Left ventricle myocardium inferior (tissue), 1 donor: ENCODE measurements around the gene MPND. TPM values are rescaled to one million over a fixed set of nuclear protein-coding genes. Genes with fewer than 3 reads are reported as not detected.

Source experiments
- DNase-seq: peaks from one replicate; pipeline ENCODE4 v3.0.0-alpha.2; 2020
- H3K27ac ChIP-seq: fragments of 200-600 bp; replicated peaks from 2 replicates; pipeline ENCODE4 v1.8.0; 2021
- H3K27me3 ChIP-seq: fragments of 200-600 bp; 2 replicates; pipeline ENCODE4 v1.8.0; 2021; ENCODE audit warnings: low read depth
- H3K36me3 ChIP-seq: fragments of 200-600 bp; 2 replicates; pipeline ENCODE4 v1.8.0; 2021
- H3K4me1 ChIP-seq: fragments of 200-600 bp; 2 replicates; pipeline ENCODE4 v1.8.0; 2021
- H3K4me3 ChIP-seq: fragments of 200-600 bp; 2 replicates; pipeline ENCODE4 v1.8.0; 2021; ENCODE audit warnings: mild to moderate bottlenecking, moderate library complexity
- H3K9me3 ChIP-seq: fragments of 200-600 bp; replicated peaks from 2 replicates; pipeline ENCODE4 v1.8.0; 2021
- intact Hi-C: fragments of 100-400 bp; cut with micrococcal nuclease; formaldehyde crosslinking; loops from one replicate; pipeline ENCODE4 v1.11.0; 2022
- total RNA-seq: library from RNA; stranded (reverse); fragmentation: NEBNext Ultra II Directional; extraction: Animal tissue kit (Norgen Biotek cat#: 25700); gene quantifications from one replicate; pipeline ENCODE4 v1.2.1, GENCODE V29; 2021
- TF ChIP-seq, protein P1 (sequence below): fragments of 200-600 bp; IDR thresholded peaks from 2 replicates; pipeline ENCODE4 v1.8.0; 2021; ENCODE audit warnings: antibody characterized with exemption, mild to moderate bottlenecking, borderline replicate concordance
- donor health status: DM: no; HTN: yes; CAD: no; lungs with severe emphysema.

Gene MPND
- total RNA-seq, 1 donor from 2014 or later: 19.2 TPM

DNA sequence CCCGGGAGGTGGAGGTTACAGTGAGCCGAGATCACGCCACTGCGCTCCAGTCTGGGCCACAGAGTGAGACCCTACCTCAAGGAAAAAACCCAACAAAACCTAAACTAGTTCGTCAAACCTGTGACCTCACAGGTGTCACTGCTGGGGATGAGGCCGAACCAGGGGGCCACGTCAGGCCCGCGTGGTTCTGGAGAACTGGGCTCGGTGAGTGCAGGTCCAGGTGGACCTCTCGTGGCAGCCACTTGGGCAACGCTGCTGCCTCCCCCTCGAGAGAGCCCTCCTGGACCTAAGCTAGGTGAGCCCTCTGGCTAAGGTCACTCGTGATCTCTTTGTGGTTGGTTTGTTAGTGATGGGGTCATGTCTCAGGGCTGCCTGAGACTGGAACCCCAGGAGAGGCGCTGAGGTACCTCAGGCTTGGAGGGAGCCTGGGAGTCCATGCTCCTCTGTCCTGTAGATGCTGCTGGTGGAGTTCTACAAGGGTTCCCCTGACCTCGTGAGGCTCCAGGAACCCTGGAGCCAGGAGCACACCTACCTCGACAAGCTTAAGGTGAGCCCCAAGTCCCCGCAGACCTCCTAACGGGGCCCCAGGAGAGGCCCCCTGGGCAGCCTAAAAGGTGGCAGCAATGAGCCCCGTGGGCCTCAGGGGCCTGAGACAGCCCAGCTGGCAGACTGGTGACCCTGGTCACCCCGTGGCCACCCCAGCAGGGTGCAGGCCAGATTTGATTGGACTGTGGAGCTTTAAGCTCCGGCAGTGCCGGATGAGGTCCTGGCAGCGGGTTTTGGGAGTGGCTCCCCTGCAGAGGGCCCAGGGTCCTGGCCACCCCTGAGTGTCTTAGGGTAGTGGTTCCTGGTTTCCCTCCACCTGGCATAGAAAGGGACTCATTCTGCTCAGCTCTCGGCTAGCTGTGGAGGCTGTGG lies 15.6 kb downstream of the MPND start:
- no peak for DNase-seq
- intact Hi-C loops: no loop called here
- Histone ChIP-seq H3K4me1 (no peaks in the 10 kb centered on the region), H3K27me3 (no peaks in the 10 kb centered on the region), H3K4me3 (no peak overlapping the region), H3K27ac (no peak overlapping the region), H3K36me3 (peaks cover 53% of the 10 kb centered on the region), H3K9me3 (no peaks in the 10 kb centered on the region)
- TF ChIP-seq, protein P1, sequence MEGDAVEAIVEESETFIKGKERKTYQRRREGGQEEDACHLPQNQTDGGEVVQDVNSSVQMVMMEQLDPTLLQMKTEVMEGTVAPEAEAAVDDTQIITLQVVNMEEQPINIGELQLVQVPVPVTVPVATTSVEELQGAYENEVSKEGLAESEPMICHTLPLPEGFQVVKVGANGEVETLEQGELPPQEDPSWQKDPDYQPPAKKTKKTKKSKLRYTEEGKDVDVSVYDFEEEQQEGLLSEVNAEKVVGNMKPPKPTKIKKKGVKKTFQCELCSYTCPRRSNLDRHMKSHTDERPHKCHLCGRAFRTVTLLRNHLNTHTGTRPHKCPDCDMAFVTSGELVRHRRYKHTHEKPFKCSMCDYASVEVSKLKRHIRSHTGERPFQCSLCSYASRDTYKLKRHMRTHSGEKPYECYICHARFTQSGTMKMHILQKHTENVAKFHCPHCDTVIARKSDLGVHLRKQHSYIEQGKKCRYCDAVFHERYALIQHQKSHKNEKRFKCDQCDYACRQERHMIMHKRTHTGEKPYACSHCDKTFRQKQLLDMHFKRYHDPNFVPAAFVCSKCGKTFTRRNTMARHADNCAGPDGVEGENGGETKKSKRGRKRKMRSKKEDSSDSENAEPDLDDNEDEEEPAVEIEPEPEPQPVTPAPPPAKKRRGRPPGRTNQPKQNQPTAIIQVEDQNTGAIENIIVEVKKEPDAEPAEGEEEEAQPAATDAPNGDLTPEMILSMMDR: no peak

GRCh38 chr19:4359627-4360000 lies 16.3 kb downstream of the MPND start:
- no peak overlapping the region for H3K4me3 ChIP-seq
- no peak overlapping the region for H3K27ac ChIP-seq
- intact Hi-C loops: no loop called here
- H3K36me3 ChIP-seq: peaks cover 59% of the 10 kb centered on the region
- no peaks in the 10 kb centered on the region for H3K9me3 ChIP-seq
- no peak for DNase-seq
- H3K27me3 ChIP-seq: no peaks in the 10 kb centered on the region
- TF ChIP-seq, protein P1: no peak
- no peaks in the 10 kb centered on the region for H3K4me1 ChIP-seq

- intact Hi-C loops: no loop called here
These were observed 16.8 kb downstream of the MPND start for GRCh38 chr19:4360081-4360569.

DNA sequence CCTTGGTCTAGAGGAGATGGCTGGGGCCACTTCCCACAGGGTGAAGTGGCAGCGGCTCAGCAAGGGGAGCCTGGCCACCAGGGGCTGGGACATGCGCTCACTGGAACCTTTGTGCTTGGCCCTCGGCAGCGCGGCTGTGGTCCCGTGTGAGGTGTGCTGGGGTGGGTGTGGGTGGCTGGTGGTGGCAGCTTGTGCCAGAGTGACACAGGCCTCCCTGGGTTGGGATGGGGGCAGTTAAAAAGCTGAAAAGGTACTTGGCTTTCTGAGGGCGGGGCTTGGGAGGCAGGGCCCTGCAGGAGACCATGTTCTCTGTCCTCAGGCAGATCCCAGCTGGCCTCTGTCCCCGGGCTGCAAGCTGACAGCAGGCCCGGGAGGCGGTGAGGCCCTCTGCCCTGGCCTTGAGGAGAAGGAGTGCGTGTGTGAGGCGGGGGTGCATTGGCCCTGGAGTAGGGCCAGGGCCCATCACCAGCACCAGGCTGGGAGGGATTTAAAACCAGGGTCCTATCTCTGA lies 17.3 kb downstream of the MPND start:
- Histone ChIP-seq H3K4me3 (no peak overlapping the region), H3K4me1 (peaks cover 3% of the 10 kb centered on the region), H3K36me3 (peaks cover 67% of the 10 kb centered on the region), H3K27me3 (no peaks in the 10 kb centered on the region), H3K27ac (no peak overlapping the region), H3K9me3 (no peaks in the 10 kb centered on the region)
- intact Hi-C loops: no loop called here
- TF ChIP-seq, protein P1: no peak
- DNase-seq: no peak

More at GRCh38 chr19:4360081-4360569, 16.8 kb downstream of the MPND start:
- Histone ChIP-seq H3K4me3 (no peak overlapping the region), H3K9me3 (no peaks in the 10 kb centered on the region), H3K27ac (no peak overlapping the region), H3K4me1 (no peaks in the 10 kb centered on the region), H3K36me3 (peaks cover 62% of the 10 kb centered on the region), H3K27me3 (no peaks in the 10 kb centered on the region)
- no peak for DNase-seq
- TF ChIP-seq, protein P1: no peak

DNA sequence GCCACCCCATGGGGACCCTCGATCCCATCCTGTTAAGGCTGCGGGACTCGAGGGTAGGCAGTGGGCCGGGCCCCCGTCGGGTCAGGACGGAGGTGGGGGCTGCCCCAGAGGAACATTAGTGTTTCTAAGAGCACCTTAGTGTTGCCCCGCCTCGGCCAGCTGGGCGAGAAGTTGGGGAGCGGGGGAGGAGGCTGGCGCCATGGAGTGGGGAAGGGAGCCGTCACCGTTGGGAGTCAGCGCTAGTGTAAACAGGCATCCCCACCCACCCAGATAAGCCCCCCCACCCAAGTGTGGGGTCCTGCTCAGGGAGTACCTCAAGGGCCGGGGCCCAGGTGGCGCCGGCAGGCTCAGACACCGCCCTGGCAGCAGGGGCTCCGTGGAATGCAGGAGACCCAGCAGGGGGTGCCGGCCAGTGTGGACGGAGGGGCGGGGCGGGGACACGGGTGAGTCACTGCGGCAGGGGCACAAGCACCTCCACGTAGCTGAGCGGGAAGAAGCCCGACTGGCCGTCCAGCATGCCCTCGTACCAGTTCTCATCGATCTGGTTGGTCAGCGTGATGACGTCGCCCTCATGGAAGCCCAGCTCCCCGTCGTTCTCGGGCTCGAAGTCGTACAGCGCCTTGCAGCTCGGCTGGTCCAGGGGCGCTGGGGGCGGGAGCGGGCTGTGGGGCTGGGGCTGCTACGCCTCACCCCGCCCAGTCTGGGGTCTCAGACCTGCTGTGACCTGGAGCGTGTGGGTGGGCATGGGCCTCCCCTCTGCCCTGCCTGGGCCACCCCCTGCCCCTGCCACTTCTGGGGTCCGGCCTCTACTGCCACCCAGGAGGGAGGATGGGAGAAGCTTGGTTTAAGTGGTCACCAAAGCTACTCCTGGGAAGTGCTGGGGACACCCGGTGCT lies 18.0 kb downstream of the MPND start:
- Histone ChIP-seq H3K27me3 (no peaks in the 10 kb centered on the region), H3K9me3 (no peaks in the 10 kb centered on the region), H3K27ac (no peak overlapping the region), H3K36me3 (peaks cover 74% of the 10 kb centered on the region), H3K4me3 (no peak overlapping the region), H3K4me1 (peaks cover 4% of the 10 kb centered on the region)
- intact Hi-C loops: no loop called here
- TF ChIP-seq, protein P1: no peak
- no peak for DNase-seq
